Neural crest cell (in vitro differentiated cells): Measurements from ENCODE around the gene RARB. TPM values are rescaled to one million over a fixed set of nuclear protein-coding genes. Genes with fewer than 3 reads are reported as not detected.
A peak's percentile ranks its signal among the peaks of the same experiment; 100 is the strongest.

Source experiments
- DNase-seq: peaks from one replicate; pipeline ENCODE4 v3.0.0; 2021; ENCODE audit warnings: low read depth, mixed read lengths, low spot score
- H3K27ac Mint-ChIP-seq: one replicate; pipeline ENCODE4 v1.8.0; 2021; ENCODE audit warnings: mild to moderate bottlenecking, mixed read lengths; ENCODE audit not compliant: unreplicated experiment
- H3K27me3 Mint-ChIP-seq: 2 replicates; pipeline ENCODE4 v1.8.0; 2021; ENCODE audit warnings: low read depth, mild to moderate bottlenecking, mixed read lengths
- H3K36me3 Mint-ChIP-seq: 2 replicates; pipeline ENCODE4 v1.8.0; 2021; ENCODE audit warnings: low read depth, mild to moderate bottlenecking, mixed read lengths
- H3K4me1 Mint-ChIP-seq: 2 replicates; pipeline ENCODE4 v1.8.0; 2021; ENCODE audit warnings: mixed read lengths
- H3K4me3 Mint-ChIP-seq: one replicate; pipeline ENCODE4 v1.8.0; 2021; ENCODE audit warnings: mild to moderate bottlenecking, mixed read lengths
- H3K9me3 Mint-ChIP-seq: 2 replicates; pipeline ENCODE4 v1.8.0; 2021; ENCODE audit warnings: mixed read lengths
- CTCF ChIP-seq: fragments of 200-600 bp; sonication (generic); conservative IDR thresholded peaks from 2 replicates; pipeline ENCODE4 v1.5.0; 2021; ENCODE audit warnings: antibody characterized with exemption, mild to moderate bottlenecking
- total RNA-seq: library from RNA; stranded (reverse); gene quantifications from 2 replicates; pipeline ENCODE4 v1.2.1, GENCODE V29; 2021

Gene RARB
- total RNA-seq, 1 donor from 2014 or later = 0.98 TPM

- no peak for DNase-seq
- no peak for TF ChIP-seq CTCF
- no peaks in the 10 kb centered on the region for H3K27me3 Mint-ChIP-seq
- peaks cover 46% of the 10 kb centered on the region for H3K4me1 Mint-ChIP-seq
- no peaks in the 10 kb centered on the region for H3K36me3 Mint-ChIP-seq
- no peaks in the 10 kb centered on the region for H3K9me3 Mint-ChIP-seq
- no peak overlapping the region for H3K4me3 Mint-ChIP-seq
- no peak overlapping the region for H3K27ac Mint-ChIP-seq
Observed at GRCh38 chr3:25452740-25453139, 24.7 kb downstream of the RARB start.

GRCh38 chr3:25453619-25454004, 25.5 kb downstream of the RARB start:
- Mint-ChIP-seq H3K4me3 (no peak overlapping the region), H3K27ac (no peak overlapping the region), H3K27me3 (no peaks in the 10 kb centered on the region), H3K9me3 (no peaks in the 10 kb centered on the region), H3K36me3 (no peaks in the 10 kb centered on the region), H3K4me1 (peaks cover 47% of the 10 kb centered on the region)
- DNase-seq = no peak
- no peak for TF ChIP-seq CTCF

- Mint-ChIP-seq H3K27me3 (no peaks in the 10 kb centered on the region), H3K4me1 (peaks cover 44% of the 10 kb centered on the region), H3K9me3 (peaks cover under 1% of the 10 kb centered on the region), H3K4me3 (peak overlapping the region; percentile 45), H3K36me3 (no peaks in the 10 kb centered on the region), H3K27ac (peak overlapping the region; percentile 1)
- TF ChIP-seq CTCF = no peak
- DNase-seq = no peak
Observed at GRCh38 chr3:25454005-25454927, 26.2 kb downstream of the RARB start.

- H3K4me1 Mint-ChIP-seq = peaks cover 41% of the 10 kb centered on the region
- H3K4me3 Mint-ChIP-seq = peak overlapping the region; percentile 6
- H3K27me3 Mint-ChIP-seq = no peaks in the 10 kb centered on the region
- H3K9me3 Mint-ChIP-seq = peaks cover 3% of the 10 kb centered on the region
- no peak for TF ChIP-seq CTCF
- peak overlapping the region; percentile 53 for H3K27ac Mint-ChIP-seq
- no peaks in the 10 kb centered on the region for H3K36me3 Mint-ChIP-seq
- no peak for DNase-seq
Observed at GRCh38 chr3:25455441-25456132, 27.5 kb downstream of the RARB start.

- H3K27me3 Mint-ChIP-seq = no peaks in the 10 kb centered on the region
- peaks cover 44% of the 10 kb centered on the region for H3K4me1 Mint-ChIP-seq
- no peak for TF ChIP-seq CTCF
- H3K36me3 Mint-ChIP-seq = no peaks in the 10 kb centered on the region
- H3K4me3 Mint-ChIP-seq = no peak overlapping the region
- H3K9me3 Mint-ChIP-seq = peaks cover 3% of the 10 kb centered on the region
- DNase-seq = no peak
- H3K27ac Mint-ChIP-seq = no peak overlapping the region
Observed at GRCh38 chr3:25456723-25457670, 28.9 kb downstream of the RARB start.
